HCEC 1CT (cell line): ENCODE data around the gene RGS12.

Experiments
- DNase-seq: peaks from one replicate; pipeline ENCODE4 v3.0.0-alpha.2; 2017

Gene RGS12

DNA sequence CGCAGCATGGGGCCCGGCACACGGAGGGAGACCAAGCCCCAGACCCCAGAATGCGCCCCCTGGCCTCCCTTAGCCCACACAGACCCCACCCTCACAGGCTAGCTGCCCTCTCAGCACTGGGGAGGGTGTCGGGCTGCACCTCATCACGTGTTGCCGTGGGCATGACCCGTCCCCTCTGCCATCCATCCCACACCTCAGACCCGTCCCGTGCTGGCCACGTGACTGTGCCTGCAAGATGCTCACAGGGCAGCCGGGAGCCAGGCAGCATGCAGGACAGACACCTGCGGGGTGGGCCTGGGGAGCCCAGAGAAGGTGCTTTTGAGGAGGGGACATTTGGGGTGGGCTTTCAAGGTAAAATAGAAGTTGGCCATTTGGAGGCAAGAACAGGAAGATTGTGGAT lies 39.0 kb upstream of the RGS12 start:
- DNase-seq = no peak

DNA sequence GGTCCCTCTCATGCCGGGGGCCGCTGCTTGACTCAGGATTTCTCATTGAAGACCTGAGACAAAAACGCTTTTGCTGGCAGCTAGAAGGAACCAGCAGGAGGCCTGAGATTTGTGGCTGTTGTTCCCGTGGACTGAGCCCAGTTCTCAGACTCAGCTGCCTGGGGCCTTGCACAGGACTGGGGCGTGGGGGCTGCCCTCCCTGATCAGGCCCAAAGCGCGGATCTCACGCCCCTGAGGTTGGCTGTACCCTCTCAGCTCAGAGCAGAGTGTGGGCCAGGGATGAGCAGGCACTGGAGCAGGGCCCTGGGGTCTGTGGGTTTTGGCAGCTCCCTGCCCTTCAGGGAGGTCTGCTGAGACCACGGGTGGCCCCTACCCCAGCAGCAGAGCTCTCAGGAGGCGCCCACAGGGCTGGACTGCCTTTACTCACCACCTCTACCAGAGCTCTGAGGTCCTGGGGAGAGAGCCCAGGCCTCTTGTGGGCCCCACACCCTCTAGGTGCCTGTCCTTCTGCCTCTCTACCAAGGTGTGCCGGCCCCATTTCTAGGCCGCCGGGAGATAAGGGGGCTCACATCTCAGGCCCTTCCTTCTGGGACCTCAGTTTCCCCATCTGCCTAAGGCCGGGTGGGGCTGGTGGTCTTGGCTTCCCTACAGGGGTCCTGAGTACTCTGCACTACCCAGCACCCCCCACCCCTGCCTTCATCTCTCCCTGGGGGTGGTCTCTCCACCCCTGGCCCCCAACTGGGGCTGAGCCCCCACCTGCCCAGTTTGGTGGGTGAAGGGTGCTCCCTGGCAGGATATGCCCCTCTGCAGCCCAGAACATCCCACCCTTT lies 38.3 kb upstream of the RGS12 start:
- DNase-seq = no peak

DNA sequence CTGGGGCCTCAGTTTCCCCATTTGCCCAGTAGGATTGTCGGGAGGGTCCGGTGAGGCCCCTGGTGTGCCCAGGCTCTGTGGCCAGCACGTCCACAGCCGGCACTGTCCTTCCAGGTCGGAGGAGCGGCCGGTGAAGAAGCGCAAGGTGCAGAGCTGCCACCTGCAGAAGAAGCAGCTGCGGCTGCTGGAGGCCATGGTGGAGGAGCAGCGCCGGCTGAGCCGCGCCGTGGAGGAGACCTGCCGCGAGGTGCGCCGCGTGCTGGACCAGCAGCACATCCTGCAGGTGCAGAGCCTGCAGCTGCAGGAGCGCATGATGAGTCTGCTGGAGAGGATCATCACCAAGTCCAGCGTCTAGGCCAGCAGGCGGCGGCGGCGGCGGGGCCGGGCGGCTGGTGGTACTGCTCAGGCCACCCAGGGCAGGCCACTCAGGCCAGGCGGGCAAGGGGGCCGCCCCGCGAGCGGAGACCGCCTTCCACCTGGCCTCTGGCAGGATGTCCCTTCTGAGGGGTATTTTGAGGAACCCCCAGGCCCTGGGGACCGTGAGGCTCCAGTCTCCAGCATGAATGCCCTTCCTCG lies 37.1 kb upstream of the RGS12 start:
- DNase-seq = no peak

DNA sequence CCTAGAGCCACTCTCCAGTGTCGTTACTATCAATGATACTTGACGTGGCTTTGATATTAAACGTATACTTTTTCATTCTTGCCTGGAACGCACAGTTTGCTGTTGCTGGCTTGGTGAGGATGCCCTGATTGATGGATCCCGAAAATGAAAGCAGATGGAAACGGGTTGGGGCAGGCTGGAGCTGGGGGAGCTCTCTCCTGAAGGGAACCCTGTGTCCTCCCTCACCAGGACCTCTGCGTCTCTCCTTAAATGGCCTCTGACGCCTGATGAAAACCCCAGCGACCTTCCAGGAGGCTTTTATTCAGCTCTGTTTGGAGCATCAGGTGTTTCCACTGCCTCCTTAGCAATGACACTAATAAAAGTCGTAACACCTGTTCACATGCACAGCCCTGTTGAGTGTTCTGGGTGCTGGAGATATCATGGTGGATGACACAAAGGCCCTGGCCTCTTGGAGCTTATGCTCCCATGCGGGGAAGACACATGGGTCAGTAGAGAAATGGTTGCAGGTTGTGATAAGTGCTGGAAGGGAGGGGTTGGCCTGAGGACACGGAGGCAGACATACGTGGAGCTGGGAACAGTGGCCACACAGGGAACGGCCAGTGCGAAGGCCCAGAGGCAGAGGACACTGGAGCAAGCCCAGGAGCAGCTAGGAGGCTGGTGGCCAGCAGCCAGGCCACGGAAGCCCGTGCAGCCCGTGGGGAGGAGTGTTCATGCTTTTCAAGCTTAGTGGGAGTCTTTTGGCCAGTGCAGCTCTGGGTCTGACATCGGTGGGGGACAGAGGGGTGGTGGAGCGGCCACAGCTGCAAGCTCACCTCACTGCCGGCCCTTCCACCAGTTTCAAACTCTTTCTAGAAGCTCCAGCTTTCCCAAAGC lies 36.4 kb upstream of the RGS12 start:
- DNase-seq = no peak

DNA sequence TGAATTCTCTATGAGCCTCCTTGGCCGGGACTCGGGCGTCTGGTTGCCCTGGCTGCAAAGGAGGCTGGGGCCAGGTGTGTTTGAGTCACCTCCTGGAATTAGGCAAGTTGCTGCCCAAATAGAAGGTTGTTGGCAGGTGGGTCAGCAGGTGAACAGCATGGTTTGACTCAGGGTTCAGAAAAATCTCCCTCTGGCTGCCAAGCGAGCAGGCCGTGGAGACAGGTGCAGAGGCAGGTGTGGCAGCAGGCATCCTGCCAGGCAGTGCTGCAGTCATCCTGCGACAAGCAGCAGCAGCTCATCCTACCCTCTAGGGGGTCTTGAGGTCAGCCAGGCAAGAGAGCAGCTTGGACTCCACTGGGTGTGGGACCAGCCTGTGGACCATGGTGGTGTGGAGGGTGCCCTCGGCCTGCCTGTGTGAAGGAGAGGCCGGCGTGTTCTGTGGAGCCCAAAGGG lies 35.7 kb upstream of the RGS12 start:
- no peak for DNase-seq

DNA sequence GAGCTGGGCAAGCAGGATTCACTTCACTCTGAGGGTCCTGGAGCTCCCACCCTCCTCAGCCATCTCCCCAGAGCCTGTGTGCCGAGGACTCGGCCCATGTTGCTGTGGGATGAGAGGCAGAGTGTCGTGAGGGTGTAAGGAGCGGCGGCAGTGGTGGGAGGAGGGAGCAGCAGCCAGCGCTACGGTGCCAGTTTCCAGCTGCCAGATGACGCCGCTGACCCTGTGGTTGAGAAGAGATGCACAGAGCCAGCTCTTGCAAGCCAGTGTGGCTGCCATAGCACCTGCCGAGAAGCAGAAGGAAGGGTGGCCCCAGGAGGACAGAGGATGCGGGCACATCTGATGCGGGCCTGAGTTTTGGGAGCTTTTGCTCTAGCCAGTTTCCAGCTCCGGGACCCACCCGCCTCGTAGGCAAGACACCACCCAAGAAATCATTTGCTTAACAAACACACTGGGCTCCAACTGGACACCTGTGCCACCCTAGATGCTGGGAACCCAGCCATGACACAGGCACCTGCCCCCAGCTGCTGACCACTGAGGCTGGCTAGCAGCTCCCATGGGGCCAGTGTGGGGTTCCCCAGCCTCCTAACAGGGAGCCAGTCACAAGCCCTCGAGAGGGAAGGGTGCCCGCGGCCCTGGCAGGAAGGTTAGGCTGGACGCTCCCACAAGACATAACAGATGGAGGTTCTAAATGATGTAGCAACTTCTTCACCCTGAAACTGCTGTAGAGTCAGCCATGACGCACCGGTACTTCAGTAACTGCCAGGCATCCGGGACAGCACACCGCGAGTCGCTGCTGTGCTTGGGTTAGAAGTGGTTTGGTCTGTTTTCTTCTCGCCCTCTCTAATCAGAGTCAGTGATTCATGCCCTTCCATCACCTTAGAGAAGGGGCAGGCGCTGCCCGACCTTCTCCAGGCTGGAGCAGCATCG lies 35.0 kb upstream of the RGS12 start:
- peak; percentile 27 for DNase-seq

DNA sequence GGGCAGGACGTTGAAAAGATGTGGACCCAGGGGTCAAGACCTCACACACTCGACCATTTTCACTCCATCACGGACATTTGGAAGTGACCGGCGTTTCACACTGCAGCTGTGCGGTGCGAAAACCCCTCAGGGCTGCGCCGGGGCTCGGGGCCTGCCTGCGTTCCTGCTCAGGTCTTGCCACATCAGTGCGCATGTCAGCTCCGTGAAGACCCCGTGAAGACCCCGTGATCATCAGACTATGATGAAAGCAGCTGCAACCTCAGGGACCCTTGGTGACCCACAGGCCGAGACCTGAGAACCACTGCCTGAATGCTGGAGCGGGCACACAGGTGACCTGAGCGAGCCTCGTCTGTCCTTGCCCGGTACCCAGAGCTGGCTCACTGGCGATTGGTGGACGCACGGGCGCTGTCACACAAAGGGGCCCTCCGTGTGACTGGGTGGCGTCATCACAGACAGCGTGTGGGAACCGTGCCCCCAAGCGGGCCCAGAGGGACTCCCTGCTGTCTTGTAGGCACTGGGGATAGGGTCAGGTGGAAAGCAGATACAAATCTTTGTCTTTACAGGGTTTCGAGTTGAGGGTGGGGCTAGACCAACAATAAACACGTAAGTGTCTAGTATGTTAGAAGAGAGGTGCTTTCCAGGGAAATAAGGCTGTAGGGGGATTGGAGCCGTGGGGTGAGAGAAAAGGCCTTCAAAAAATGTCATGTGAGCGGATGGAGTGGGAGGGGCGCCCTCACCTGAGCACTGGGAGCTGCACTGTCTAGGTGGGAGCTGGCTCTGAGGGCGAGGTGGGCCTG lies 31.2 kb upstream of the RGS12 start:
- no peak for DNase-seq

DNA sequence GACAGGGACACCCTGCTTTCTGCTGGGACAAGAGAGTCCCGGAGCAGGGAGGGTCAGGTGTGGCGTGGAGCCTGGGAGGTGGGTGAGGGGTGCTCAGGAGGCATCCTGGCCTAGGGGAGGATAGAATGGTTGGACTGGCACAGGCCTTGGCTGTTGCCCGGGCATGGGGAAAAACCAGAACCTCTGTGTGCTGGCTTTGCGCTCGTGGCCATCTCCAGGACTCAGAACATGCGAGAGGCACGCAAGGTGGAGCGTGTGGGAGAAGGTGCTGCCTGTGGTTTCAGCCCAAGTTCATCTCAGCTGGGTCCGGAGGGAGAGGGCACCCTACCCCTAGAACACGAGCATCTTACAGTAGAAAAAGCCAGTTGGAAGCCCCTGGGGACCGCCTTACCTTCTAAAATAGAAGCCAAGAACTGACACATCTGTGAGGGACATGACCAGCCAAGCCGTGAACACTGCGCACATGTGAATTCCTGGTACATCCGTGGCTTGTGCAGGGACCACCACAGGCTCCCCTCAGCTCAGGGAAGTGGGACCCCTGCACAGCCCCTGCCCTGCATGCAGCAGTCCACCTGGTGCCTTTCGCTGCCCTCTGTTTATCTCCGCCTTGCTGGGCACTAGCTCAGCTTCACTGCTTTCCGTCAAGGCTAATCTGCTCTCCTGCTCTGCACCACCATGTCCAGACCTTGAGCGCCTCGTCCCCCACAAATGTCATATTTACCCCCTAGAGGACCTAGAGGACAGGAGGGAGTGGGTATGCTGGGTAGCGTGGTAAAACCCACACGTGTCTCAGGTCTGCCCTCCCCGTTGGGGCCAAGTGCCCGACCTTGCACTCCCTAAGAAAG lies 30.4 kb upstream of the RGS12 start:
- DNase-seq = no peak

DNA sequence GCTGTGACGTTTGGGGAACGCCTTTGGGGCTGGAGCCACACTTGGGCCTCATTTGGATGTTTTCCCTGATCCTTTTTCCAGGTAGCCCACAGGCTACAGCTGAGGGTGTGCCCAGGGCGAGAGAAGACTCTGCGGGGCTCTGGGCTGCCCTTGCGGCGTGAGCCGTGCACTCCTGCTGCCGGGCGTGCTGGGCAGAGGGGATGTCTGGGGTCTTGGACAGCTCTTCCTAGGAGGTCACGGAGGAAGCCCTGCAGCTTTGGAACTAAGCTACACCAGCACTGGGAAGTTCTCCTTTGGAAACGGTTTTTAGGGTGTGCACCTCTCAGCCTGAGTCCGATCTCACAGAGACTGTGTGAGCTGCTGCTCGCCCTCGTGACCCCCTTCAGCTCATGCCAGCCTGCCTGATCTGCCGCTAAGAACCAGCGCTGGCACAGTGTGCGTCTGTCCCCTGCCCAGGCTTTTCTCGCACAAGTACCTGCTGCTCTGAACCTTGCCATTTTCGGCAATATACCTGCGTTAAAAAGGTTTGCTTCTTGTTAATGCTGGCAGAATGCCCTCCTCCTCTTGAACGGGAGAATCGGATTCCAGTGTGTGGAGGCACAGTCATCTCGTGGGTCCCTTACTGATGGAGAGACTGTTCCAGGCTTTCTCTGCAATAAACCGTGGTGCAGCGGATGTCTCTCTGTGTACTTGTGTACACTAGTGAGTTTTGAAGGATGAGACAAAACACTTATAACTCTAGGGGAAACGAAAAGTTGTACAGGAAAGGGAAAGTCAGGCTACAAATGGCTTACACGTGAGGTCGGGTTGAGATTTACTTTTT lies 29.6 kb upstream of the RGS12 start:
- DNase-seq = no peak

DNA sequence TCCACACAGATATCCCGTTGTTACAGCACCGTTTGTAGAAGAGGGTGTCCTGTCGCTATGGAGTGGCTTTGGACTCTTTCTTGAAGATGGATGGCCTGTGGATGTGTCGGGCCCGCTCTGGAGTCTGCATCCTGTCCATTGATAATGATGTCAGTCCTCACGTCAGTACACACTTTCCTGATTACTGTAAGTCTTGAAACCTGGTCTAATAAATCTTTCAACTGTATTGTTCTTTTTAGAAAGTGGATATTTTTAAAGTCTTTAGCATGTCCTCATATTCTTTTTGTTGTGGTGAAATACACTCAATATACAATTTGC lies 29.0 kb upstream of the RGS12 start:
- no peak for DNase-seq

DNA sequence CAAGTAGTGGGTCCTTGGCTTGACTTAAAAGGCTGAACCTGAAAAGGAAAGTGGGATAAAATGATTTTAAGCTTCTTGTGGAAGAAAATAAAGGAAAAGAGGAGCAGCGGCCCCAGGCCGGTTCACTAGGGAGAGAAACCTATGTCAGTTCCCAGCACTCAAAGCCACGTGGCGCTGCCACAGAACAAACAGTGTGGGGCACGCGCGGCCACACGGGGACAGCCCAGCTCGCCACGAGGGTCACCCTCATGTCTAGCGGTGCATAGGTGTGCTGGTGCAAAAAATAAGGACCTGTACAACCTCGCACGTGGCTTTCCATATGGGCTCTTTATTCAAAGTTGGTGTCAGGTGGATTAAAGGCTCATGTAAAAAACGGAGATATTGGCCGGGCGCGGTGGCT lies 26.7 kb upstream of the RGS12 start:
- no peak for DNase-seq

DNA sequence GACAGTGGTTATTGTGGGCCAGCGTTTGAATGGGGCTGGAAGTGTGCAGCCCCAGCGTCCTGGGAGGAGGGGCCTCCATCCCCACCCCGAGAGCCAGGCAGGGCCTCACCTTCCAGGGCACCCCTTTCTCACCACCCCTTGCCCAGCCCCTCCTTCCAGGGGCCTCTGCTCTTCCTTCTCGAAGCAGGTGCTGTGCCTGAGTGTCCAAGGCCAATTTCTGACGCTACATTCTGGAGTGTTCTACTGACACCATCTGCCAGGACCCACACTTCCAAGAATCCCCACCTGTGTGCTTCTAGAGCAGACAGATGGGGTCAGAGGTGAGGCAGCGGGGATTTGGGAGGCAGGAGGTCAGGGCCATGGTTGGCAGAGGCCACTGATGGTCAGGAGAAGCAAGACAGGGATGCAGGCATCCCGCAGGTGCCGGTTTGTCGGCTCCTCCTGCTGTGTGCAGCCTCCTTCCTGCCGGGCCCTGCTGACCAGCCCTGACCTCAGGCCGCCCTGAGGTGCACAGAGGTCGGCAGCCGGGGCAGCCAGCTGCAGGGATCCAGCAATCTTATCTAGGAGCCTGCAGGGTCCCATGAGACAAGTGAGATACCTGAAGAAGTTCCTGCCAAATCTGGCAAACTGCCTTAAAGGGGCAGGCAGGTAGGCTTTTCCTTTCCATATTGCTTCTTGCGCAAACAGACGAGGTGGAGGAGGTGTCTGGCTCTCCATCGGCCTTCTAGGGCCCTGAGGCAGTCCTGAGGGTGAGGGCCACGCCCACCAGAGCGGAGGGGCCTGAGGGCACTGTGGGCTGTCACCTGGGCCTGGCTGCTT lies 25.0 kb upstream of the RGS12 start:
- DNase-seq = no peak

DNA sequence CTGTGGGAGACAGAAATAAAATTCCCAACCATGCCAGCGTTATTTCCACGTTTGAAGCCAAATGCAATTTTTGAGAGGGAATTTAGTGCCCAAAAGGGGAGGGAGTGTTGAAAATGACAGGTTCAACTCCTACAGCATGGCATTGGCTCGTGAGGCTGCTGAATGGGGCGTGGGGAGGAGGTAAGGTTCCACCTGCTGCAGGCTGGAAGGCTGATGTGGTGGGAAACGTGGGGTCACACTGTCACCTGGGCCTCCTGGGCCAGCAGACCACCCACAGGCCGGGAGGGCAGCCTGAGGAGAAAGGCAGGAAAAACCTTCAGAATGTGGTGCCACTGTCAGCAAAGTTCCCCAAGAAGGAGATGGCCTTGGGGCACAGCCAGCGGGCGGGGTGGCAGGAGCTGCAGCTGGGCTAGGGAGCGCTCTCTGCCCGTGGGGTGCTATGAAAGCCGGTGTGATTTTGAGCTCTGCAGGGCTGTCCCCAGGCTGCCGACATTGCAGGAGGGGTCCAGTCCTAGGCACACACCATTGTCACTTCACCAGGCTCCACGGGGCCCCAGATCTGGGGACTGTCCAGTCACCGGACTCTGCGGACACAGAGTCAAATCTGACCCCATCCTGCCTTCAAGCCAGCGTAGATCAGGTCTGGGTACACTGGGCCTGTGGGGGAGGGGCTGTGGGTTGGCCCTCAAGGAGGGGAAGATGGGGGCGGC lies 24.3 kb upstream of the RGS12 start:
- DNase-seq = no peak

DNA sequence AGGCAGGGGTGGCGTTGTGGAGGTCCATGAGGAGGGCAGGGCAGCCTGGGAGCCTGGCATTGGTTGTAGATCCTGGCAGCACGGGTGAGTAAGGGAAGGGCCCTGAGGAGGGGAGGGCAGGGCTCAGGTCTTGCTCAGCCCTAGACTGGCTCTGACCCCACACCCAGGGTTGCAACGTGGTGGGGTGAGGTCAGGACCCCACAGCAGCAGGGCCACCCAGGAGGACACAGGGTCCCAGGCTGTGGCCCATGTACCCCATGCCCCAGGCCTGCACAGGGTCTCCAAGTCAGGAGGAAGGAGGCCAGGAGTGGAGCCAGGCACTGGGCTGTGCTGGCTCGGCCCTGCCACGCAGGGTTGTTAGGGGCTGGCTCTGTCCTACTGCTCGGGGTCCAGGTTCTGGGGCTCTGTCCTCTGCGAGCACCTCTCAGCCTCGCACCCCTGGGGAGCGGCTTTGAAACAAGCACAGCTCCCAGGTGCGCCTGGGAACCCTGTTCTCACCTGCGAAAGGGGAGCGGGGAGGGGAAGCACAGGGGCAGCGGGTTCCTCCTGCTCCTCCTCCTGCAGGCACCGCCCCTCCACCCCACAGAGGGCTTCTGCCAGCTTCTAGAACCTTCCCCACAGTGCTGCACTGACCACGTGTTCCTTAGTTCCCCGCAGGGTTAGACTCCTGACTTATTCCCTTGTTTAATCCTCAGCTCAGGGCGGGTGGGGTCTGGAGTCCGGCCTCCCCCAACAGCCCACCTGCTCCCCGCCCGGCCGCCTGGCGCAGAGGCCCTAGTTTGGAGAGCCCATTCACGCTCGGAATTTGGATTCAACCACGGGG lies 23.5 kb upstream of the RGS12 start:
- DNase-seq = no peak

DNA sequence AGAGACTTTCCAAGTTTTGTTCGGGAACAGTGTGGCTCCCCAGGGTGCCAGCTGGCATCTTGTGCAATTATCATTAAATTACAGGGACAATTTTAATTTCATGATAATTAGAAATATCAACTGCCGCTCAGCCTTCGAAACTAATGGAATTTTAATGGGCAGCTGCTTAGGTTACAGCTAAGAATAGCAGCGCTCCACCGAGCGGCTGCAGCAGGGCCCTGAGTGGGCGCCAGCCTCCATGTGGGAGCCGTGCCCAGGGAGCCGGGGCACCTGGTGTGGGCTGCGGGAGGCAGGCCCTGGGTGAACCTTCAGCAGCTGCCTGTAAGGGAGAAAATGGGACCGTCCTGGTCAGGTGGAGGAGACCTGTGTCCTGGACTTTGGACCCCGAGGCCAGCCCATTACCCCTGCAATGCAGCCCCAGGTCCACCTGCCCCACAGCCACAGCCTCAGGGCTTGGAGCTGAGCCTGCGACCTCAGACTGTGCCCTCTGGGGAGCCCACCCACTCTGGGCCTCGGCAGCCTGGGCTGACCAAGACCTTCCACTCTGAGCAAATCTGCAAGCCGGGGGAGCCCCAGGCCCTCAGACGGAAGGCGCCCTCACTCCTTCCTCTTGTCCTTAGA lies 22.7 kb upstream of the RGS12 start:
- DNase-seq = no peak

DNA sequence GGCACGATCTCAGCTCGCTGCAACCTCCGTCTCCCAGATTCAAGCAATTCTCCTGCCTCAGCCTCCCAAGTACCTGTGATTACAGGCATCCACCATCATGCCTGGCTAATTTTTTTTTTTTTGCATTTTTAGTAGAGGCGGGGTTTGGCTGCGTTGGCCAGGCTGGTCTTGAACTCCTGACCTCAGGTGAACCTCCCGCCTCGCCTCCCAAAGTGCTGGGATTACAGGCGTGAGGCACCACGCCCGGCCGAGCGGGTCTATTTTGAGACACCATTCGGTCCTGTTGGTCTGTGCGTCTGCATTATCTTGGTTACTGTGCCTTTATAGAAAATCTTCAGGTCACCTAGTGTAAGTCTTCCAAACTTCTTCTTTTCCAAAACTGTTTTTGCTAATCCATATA lies 21.7 kb upstream of the RGS12 start:
- DNase-seq = no peak

DNA sequence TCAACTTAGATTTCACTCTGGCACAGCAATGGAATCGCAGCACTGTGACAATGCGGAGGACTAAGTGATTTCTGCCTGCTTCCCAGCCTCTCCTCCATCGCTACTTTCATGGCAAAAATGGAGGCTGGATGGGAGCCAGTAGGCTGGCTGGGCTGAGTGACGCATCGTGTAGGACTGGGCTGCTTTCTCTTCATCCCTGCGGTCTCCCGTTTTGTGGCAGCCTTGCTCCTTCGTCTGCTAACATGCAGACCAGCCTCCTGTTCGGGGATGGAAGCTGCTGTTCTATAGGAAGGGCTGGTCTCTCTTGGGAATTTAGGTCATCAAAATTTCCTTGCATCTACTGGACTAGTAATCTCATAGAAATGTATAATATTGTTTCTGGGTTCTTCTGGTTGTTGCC lies 15.8 kb upstream of the RGS12 start:
- DNase-seq = peak; percentile 26
